Measurements from ENCODE around the gene SNU13. TPM values are rescaled to one million over a fixed set of nuclear protein-coding genes. Genes with fewer than 3 reads are reported as not detected.

Gene SNU13
- total and polyA plus RNA-seq, 2 of the 4 experiments (the other 2 are of a cell fraction): 122 to 185 TPM

DNA sequence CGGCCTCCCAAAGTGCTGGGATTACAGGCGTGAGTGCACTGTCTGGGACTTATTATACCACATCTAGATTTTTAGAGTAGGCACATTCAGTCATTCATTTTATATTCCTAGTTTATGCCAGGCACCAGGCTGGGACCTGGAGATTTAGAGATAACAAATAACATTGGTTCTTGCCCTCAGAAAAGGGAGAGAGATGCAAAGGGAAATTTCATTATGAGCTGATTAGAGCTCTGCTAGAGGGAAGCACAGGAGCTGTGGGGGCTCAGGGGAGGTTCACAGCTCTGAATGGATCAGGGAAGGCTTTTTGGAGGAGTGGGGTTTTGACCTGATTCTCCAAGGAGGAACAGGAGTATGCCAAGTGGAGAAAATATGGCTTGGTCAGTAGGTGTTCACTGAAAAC lies 42.9 kb upstream of the SNU13 start:
- H3K27me3 ChIP-seq (ENCODE audit: control insufficient read depth, insufficient read depth, low read length): peaks cover 7% of the 10 kb centered on the region
- no peak overlapping the region for H2BK120ac ChIP-seq (ENCODE audit: low read depth, low read length)
- no peak overlapping the region for H4K5ac ChIP-seq (ENCODE audit: low read depth, low read length)
- POLR2A ChIA-PET (ENCODE audit: unreplicated experiment): no interaction called here
- no peak overlapping the region for H2BK5ac ChIP-seq (ENCODE audit: low read depth, low read length, poor library complexity, severe bottlenecking)
- no peaks in the 10 kb centered on the region for H3K4me1 ChIP-seq (ENCODE audit: control insufficient read depth, insufficient read depth, low read length)
- H3K9me1 ChIP-seq (ENCODE audit: insufficient read depth, low read length): no peaks in the 10 kb centered on the region
- ATAC-seq (ENCODE audit: low read depth) (no peak), DNase-seq (no peak)
- no peak overlapping the region for H4K91ac ChIP-seq (ENCODE audit: insufficient read depth, low read depth, low read length)
- no peak overlapping the region for H3K4me2 ChIP-seq (ENCODE audit: low read depth, low read length)
- H3K18ac ChIP-seq (ENCODE audit: low read depth, low read length): no peak overlapping the region
- no peak overlapping the region for H3K23ac ChIP-seq (ENCODE audit: low read depth, low read length)
- no peak overlapping the region for H2AFZ ChIP-seq (replicated peaks; ENCODE audit: low read length, poor library complexity)
- dilution Hi-C loops (cut with HindIII; ENCODE audit: low sequenced_read_pairs, unreplicated experiment) (no loop called here), intact Hi-C loops (cut with micrococcal nuclease) (no loop called here), in situ Hi-C loops (cut with MboI; ENCODE audit: low sequenced_read_pairs) (no loop called here)
- H3K4ac ChIP-seq (ENCODE audit: low read depth, low read length): no peak overlapping the region
- CTCF ChIA-PET: interaction anchor here (0.7 kb wide), 1 partner anchor 24 kb away, joined by 3 read pairs; no protein-coding TSS in a partner anchor
- no peaks in the 10 kb centered on the region for H4K20me1 ChIP-seq (ENCODE audit: insufficient read depth, low read length)
- no peak overlapping the region for H2BK20ac ChIP-seq (ENCODE audit: low read depth, low read length)
- H2BK15ac ChIP-seq (ENCODE audit: low read depth, low read length): no peak overlapping the region
- TF ChIP-seq CHD1 (IDR thresholded peaks at IDR 0.05; ENCODE audit: low read depth, low read length) (no peak), CEBPB (IDR thresholded peaks at IDR 0.05; ENCODE audit: low read depth, low read length) (no peak), BHLHE40 (IDR thresholded peaks at IDR 0.05; ENCODE audit: low read depth, low read length) (no peak), FOS (IDR thresholded peaks at IDR 0.05; ENCODE audit: low read depth, low read length) (no peak), SMC3 (IDR thresholded peaks at IDR 0.05; ENCODE audit: low read depth, low read length) (no peak), RFX5 (IDR thresholded peaks at IDR 0.05; ENCODE audit: low read depth, low read length) (no peak), RAD21 (IDR thresholded peaks at IDR 0.05; ENCODE audit: low read length) (no peak), POLR2A (IDR thresholded peaks at IDR 0.05; ENCODE audit: low read depth, low read length) (no peak), MAFK (IDR thresholded peaks at IDR 0.05; ENCODE audit: low read depth, low read length) (no peak), USF2 (IDR thresholded peaks at IDR 0.05; ENCODE audit: low read depth, low read length) (no peak), CTCF (conservative IDR thresholded peaks at IDR 0.05; ENCODE audit: low read depth, low read length) (no peak), MXI1 (IDR thresholded peaks at IDR 0.05; ENCODE audit: borderline replicate concordance, low read depth, low read length) (no peak), NFE2L2 (IDR thresholded peaks at IDR 0.05; ENCODE audit: low read depth, low read length) (no peak), MAZ (IDR thresholded peaks at IDR 0.05; ENCODE audit: borderline replicate concordance, low read depth, low read length) (no peak), RCOR1 (IDR thresholded peaks at IDR 0.05; ENCODE audit: insufficient replicate concordance, low read length) (no peak)
- TF ChIP-seq, protein P1, sequence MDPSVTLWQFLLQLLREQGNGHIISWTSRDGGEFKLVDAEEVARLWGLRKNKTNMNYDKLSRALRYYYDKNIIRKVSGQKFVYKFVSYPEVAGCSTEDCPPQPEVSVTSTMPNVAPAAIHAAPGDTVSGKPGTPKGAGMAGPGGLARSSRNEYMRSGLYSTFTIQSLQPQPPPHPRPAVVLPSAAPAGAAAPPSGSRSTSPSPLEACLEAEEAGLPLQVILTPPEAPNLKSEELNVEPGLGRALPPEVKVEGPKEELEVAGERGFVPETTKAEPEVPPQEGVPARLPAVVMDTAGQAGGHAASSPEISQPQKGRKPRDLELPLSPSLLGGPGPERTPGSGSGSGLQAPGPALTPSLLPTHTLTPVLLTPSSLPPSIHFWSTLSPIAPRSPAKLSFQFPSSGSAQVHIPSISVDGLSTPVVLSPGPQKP (IDR thresholded peaks at IDR 0.05; ENCODE audit: borderline replicate concordance, low read depth, low read length): no peak
- H3K9ac ChIP-seq (ENCODE audit: low read depth, low read length): no peak overlapping the region
- no peak overlapping the region for H3K4me3 ChIP-seq (ENCODE audit: insufficient read depth, low read depth, low read length)
- no peak overlapping the region for H2AK9ac ChIP-seq (replicated peaks; ENCODE audit: low read depth, low read length, poor library complexity)
- H3K14ac ChIP-seq (replicated peaks; ENCODE audit: low read depth, low read length): no peak overlapping the region
- H3K56ac ChIP-seq (ENCODE audit: extremely low read depth, insufficient read depth, low read length): no peak overlapping the region
- H3K79me1 ChIP-seq (ENCODE audit: low read depth in 1 of 2, low read length in 2 of 2): no peaks in the 10 kb centered on the region
- H2AK5ac ChIP-seq (ENCODE audit: low read depth, low read length): no peak overlapping the region
- no CpG with 5 or more reads among the region's 2 CpGs for WGBS, 2 experiments (ENCODE audit: extremely low coverage in 2 of 2, insufficient read length in 1 of 2)
- no TSS peak for BruUV-seq (replicated peaks)
- no peaks in the 10 kb centered on the region for H3K36me3 ChIP-seq (ENCODE audit: control insufficient read depth, insufficient read depth, low read length)
- H3K9me3 ChIP-seq (ENCODE audit: control insufficient read depth, insufficient read depth, low read length): no peaks in the 10 kb centered on the region
- H4K8ac ChIP-seq (ENCODE audit: low read depth in 2 of 2, low read length in 2 of 2): no peak overlapping the region
- no peak overlapping the region for H3K27ac ChIP-seq (ENCODE audit: insufficient read depth, low read length)

Data from IMR-90 (cell line).